GM18519 (cell line): ENCODE data around the gene RNU1-2.
"Not testable (repeated sequence)": the region's sequence is repeated elsewhere in the genome, so short reads cannot be mapped to it uniquely, and the experiment has no call there.

ENCODE experiments used
- ATAC-seq: cut with Tn5 transposase; IDR thresholded peaks from one replicate; pipeline ENCODE4 v1.9.1; 2021; ENCODE audit warnings: mild to moderate bottlenecking, moderate library complexity; ENCODE audit not compliant: unreplicated experiment, low FRiP score

RNU1-2 gene

GRCh38 chr1:16924919-16925477, 29.2 kb downstream of the RNU1-2 start:
- no peak for ATAC-seq

GRCh38 chr1:16925635-16926490, 30.1 kb downstream of the RNU1-2 start:
- ATAC-seq: no peak

- ATAC-seq: no peak
Measured at GRCh38 chr1:16926491-16927073, 30.8 kb downstream of the RNU1-2 start.

- ATAC-seq: no peak
Measured at GRCh38 chr1:16927256-16927655, 31.5 kb downstream of the RNU1-2 start.

GRCh38 chr1:16927711-16928485, 32.1 kb downstream of the RNU1-2 start:
- ATAC-seq: no peak

GRCh38 chr1:16929146-16930041, 33.6 kb downstream of the RNU1-2 start:
- ATAC-seq: not testable (repeated sequence)

GRCh38 chr1:16931206-16931934, 35.6 kb downstream of the RNU1-2 start:
- ATAC-seq: not testable (repeated sequence)

- ATAC-seq: not testable (repeated sequence)
Measured at GRCh38 chr1:16933945-16934344, 38.2 kb downstream of the RNU1-2 start.

- ATAC-seq: not testable (repeated sequence)
Measured at GRCh38 chr1:16936580-16936979, 40.8 kb downstream of the RNU1-2 start.

- no peak for ATAC-seq
Measured at GRCh38 chr1:16938351-16939321, 42.9 kb downstream of the RNU1-2 start.

- ATAC-seq: not testable (repeated sequence)
Measured at GRCh38 chr1:16939386-16940180, 43.8 kb downstream of the RNU1-2 start.

- no peak for ATAC-seq
Measured at GRCh38 chr1:16944038-16944437, 48.3 kb downstream of the RNU1-2 start.

GRCh38 chr1:16945512-16945911, 49.7 kb downstream of the RNU1-2 start:
- ATAC-seq: not testable (repeated sequence)
